Gastrocnemius medialis (tissue), 4 donors: ENCODE results near the gene COL5A2.

ENCODE experiments used
- POLR2A ChIP-seq, 2 donors: fragments of 450-650 bp; IDR thresholded peaks; one replicate each; pipeline ENCODE4 v1.6.1; 2017; ENCODE audit warnings: antibody characterized with exemption in 2 of 2, mild to moderate bottlenecking in 2 of 2, moderate library complexity in 2 of 2
- TF ChIP-seq, protein P1 (sequence below), 5 experiments: fragments of 450-650 bp in 3 of 5; fragments of 200-600 bp in 2 of 5; sonication (generic) in 2 of 5; IDR thresholded peaks in 4 of 5; conservative IDR thresholded peaks in 1 of 5; 1 replicate in 4 of 5; 2 replicates in 1 of 5; pipeline ENCODE4 v1.5.1; 2016 to 2019; ENCODE audit warnings: antibody characterized with exemption in 5 of 5, mild to moderate bottlenecking in 3 of 5, moderate library complexity in 3 of 5

DNA sequence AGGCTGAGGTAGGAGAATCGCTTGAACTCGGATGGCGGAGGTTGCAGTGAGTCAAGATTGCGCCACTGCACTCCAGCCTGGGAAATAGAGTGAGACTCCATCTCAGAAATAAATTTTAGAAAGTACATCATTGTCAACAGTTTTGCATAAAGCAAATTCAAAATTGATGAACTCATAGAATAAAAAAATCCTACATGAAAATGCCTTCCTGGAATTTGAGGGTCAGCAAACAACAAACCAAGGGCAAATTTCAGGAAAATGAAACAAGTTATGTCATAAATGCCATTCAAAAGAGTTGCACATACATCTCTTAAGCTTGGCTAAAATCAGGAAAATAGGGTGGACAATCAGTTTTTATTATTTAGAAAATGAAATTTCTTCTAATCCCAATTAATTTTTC is 45.1 kb downstream of the COL5A2 start:
- TF ChIP-seq, protein P1, sequence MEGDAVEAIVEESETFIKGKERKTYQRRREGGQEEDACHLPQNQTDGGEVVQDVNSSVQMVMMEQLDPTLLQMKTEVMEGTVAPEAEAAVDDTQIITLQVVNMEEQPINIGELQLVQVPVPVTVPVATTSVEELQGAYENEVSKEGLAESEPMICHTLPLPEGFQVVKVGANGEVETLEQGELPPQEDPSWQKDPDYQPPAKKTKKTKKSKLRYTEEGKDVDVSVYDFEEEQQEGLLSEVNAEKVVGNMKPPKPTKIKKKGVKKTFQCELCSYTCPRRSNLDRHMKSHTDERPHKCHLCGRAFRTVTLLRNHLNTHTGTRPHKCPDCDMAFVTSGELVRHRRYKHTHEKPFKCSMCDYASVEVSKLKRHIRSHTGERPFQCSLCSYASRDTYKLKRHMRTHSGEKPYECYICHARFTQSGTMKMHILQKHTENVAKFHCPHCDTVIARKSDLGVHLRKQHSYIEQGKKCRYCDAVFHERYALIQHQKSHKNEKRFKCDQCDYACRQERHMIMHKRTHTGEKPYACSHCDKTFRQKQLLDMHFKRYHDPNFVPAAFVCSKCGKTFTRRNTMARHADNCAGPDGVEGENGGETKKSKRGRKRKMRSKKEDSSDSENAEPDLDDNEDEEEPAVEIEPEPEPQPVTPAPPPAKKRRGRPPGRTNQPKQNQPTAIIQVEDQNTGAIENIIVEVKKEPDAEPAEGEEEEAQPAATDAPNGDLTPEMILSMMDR (IDR thresholded peaks at IDR 0.05 in 4 of 5, conservative IDR thresholded peaks at IDR 0.05 in 1 of 5) = no peak
- no peak for TF ChIP-seq POLR2A (IDR thresholded peaks at IDR 0.05)
